Right lobe of liver (tissue), 6 donors: ENCODE results near the gene CTSL. TPM values are rescaled to one million over a fixed set of nuclear protein-coding genes. Genes with fewer than 3 reads are reported as not detected.
A peak's percentile ranks its signal among the peaks of the same experiment; 100 is the strongest.

Source experiments
- ATAC-seq, 4 donors: fragments of 200-7000 bp; cut with Tn5 transposase; one replicate each; pipeline ENCODE4 v1.9.1; 2020; ENCODE audit warnings: mild to moderate bottlenecking in 4 of 4, moderate library complexity in 4 of 4
- DNase-seq, 3 donors: peaks; one replicate each; pipeline ENCODE4 v3.0.0-alpha.2; 2020
- H3K27ac ChIP-seq, 3 donors: fragments of 200-600 bp; one replicate each; pipeline ENCODE4 v1.8.0; 2022
- H3K27me3 ChIP-seq, 2 donors: fragments of 200-600 bp; one replicate each; pipeline ENCODE4 v1.8.0; 2022
- H3K36me3 ChIP-seq, 4 donors: fragments of 200-600 bp; sonication (generic) in 1 of 4; one replicate each; pipeline versions ENCODE4 v1.5.1 to v1.8.0; 2017 to 2022; ENCODE audit warnings: control low read depth in 1 of 4
- H3K4me1 ChIP-seq, 4 donors: fragments of 200-600 bp; sonication (generic) in 1 of 4; one replicate each; pipeline versions ENCODE4 v1.5.1 to v1.8.0; 2017 to 2022; ENCODE audit warnings: control low read depth in 1 of 4
- H3K4me3 ChIP-seq, 3 donors: fragments of 200-600 bp; one replicate each; pipeline ENCODE4 v1.8.0; 2022
- H3K9me3 ChIP-seq, 4 donors: fragments of 200-600 bp; sonication (generic) in 1 of 4; one replicate each; pipeline versions ENCODE4 v1.5.1 to v1.8.0; 2017 to 2022; ENCODE audit warnings: control low read depth in 1 of 4
- POLR2A ChIP-seq: fragments of 450-650 bp; IDR thresholded peaks from one replicate; pipeline ENCODE4 v1.6.1; 2017; ENCODE audit warnings: antibody characterized with exemption, mild to moderate bottlenecking
- WGBS: methylation state at CpG from one replicate; pipeline ENCODE4 v1.1.6; 2018; ENCODE audit warnings: low coverage, low lambda C conversion rate; ENCODE audit not compliant: insufficient coverage; ENCODE audit errors: missing lambda C conversion rate; 5-methylcytosine and 5-hydroxymethylcytosine counted together
- intact Hi-C, 2 donors: fragments of 100-400 bp; cut with DNase I; formaldehyde crosslinking; loops; one replicate each; pipeline versions ENCODE4 v1.11.2 to v1.14.1; 2022
- total RNA-seq, 6 experiments: library from RNA; depleted of rRNA in 2 of 6; stranded (reverse); fragments of >200 nt in 2 of 6; fragmentation: NEBNext Ultra II Directional in 3 of 6; extraction: Animal tissue kit (Norgen Biotek cat#: 25700) in 3 of 6; gene quantifications; one replicate each; pipeline versions ENCODE4 v1.1.0 to v1.2.4, GENCODE V29; 2016 to 2023
- TF ChIP-seq, protein P1 (sequence below), 4 donors: fragments of 200-600 bp in 3 of 4; fragments of 450-650 bp in 1 of 4; IDR thresholded peaks; one replicate each; pipeline versions ENCODE4 v1.5.1 to v1.8.0; 2016 to 2022; ENCODE audit warnings: antibody characterized with exemption in 4 of 4, mild to moderate bottlenecking in 2 of 4
- donor health status: DM: no; HTN: yes; CAD: no.
- donor health status: DM: no; HTN: no; CAD: no.
- donor health status: DM: no; HTN: no; CAD: no.
- donor health status: DM: no; HTN: yes; CAD: no.
- donor health status: DM: no; HTN: yes; CAD: no.

The CTSL gene
- total RNA-seq, 6 experiments from 2014 or later = 135 to 221 (median 164) TPM

DNA sequence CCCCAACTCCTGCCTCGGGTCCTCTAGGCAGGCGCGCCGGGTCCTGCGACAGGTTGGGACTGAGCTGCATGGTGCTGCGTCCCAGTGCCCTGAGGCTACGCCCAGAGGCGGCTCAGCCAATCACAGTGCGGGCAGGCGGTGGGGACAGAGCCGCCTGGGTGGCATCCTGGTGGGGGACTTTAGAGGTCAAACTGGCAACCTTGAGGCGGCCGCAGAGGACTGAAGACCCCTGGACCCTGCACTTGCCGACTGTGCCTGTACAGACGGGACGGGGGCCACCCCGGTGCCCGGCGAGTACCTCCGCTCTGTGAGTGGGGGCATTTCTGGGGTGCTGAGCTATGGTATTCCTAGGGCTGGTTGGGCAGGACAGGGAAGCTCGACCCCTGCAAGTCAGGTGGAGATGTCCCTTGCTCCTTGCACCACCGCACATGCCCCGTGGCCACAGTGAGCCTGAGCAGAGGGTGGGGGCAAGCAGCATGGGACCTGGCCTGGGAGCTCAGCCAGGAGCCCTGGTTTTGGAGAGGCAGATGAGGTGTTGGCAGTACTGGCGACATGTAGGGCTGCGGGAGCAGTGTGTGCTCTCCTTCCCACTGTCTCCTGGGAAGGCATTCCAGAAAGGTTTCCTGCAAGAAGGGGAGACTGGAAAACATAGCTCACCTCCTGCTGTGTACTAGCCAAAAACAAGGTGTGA is 45.5 kb downstream of the CTSL start:
- ATAC-seq (peak in 1 of 4 donors; percentile 33), DNase-seq (no peak)
- no peaks in the 10 kb centered on the region for H3K4me1 ChIP-seq
- no peaks in the 10 kb centered on the region for H3K9me3 ChIP-seq
- no peak overlapping the region for H3K27ac ChIP-seq
- intact Hi-C loops = no loop called here
- H3K27me3 ChIP-seq = no peaks in the 10 kb centered on the region
- H3K36me3 ChIP-seq = no peaks in the 10 kb centered on the region
- no CpG with 5 or more reads among the region's 25 CpGs for WGBS
- TF ChIP-seq POLR2A = no peak
- TF ChIP-seq, protein P1, sequence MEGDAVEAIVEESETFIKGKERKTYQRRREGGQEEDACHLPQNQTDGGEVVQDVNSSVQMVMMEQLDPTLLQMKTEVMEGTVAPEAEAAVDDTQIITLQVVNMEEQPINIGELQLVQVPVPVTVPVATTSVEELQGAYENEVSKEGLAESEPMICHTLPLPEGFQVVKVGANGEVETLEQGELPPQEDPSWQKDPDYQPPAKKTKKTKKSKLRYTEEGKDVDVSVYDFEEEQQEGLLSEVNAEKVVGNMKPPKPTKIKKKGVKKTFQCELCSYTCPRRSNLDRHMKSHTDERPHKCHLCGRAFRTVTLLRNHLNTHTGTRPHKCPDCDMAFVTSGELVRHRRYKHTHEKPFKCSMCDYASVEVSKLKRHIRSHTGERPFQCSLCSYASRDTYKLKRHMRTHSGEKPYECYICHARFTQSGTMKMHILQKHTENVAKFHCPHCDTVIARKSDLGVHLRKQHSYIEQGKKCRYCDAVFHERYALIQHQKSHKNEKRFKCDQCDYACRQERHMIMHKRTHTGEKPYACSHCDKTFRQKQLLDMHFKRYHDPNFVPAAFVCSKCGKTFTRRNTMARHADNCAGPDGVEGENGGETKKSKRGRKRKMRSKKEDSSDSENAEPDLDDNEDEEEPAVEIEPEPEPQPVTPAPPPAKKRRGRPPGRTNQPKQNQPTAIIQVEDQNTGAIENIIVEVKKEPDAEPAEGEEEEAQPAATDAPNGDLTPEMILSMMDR (IDR thresholded peaks at IDR 0.05) = no peak
- no peak overlapping the region for H3K4me3 ChIP-seq

GRCh38 chr9:87776481-87777379 is 50.8 kb downstream of the CTSL start:
- no peaks in the 10 kb centered on the region for H3K4me1 ChIP-seq
- TF ChIP-seq, protein P1 (IDR thresholded peaks at IDR 0.05) = no peak
- no peak for TF ChIP-seq POLR2A
- no peak overlapping the region for H3K27ac ChIP-seq
- H3K9me3 ChIP-seq = no peaks in the 10 kb centered on the region
- DNase-seq = no peak
- 78% methylated on average over 7 of the region's 8 CpGs for WGBS
- intact Hi-C loops = no loop called here
- peak in 3 of 4 donors; percentile 34 to 40 (median 39) for ATAC-seq
- no peaks in the 10 kb centered on the region for H3K36me3 ChIP-seq
- H3K4me3 ChIP-seq = no peak overlapping the region
- H3K27me3 ChIP-seq = no peaks in the 10 kb centered on the region

GRCh38 chr9:87778996-87779395 is 53.1 kb downstream of the CTSL start:
- Histone ChIP-seq H3K27me3 (no peaks in the 10 kb centered on the region), H3K27ac (no peak overlapping the region), H3K9me3 (no peaks in the 10 kb centered on the region), H3K36me3 (no peaks in the 10 kb centered on the region), H3K4me1 (no peaks in the 10 kb centered on the region), H3K4me3 (no peak overlapping the region)
- 96% methylated on average over 4 of the region's 4 CpGs for WGBS
- intact Hi-C loops = no loop called here
- TF ChIP-seq POLR2A = no peak
- TF ChIP-seq, protein P1 (IDR thresholded peaks at IDR 0.05) = no peak
- ATAC-seq (no peak), DNase-seq (no peak)

Other genes starting within 250 kb of the CTSL start
- 10 to 100 TPM; 17.4 to 55.0 (median 33.9) TPM for gene DAPK1, start 228.3 kb upstream of the CTSL start, total RNA-seq
- not detected for gene SPATA31E1, start 156.8 kb downstream of the CTSL start, total RNA-seq
- gene SPATA31C1, start 191.8 kb downstream of the CTSL start, total RNA-seq = not detected
- gene CDK20, start 248.4 kb downstream of the CTSL start, total RNA-seq = 1 to 10 TPM; 1.6 to 3.7 (median 2.3) TPM